Activated CD4-positive, alpha-beta T cell treated with anti-CD3 and anti-CD28 coated beads for 4 hours (primary cell): Measurements from ENCODE around the gene SLC7A5.
A peak's percentile ranks its signal among the peaks of the same experiment; 100 is the strongest.
"Not testable (repeated sequence)": the region's sequence is repeated elsewhere in the genome, so short reads cannot be mapped to it uniquely, and the experiment has no call there.

Experiments used
- DNase-seq, 2 donors: peaks; one replicate each; pipeline ENCODE4 v3.0.0-alpha.2; 2020

Gene SLC7A5

GRCh38 chr16:87819282-87819681 is 50.0 kb downstream of the SLC7A5 start:
- DNase-seq, result no peak

- no peak for DNase-seq
Observed at GRCh38 chr16:87818533-87819161, 50.7 kb downstream of the SLC7A5 start.

- DNase-seq, result no peak
Observed at GRCh38 chr16:87817910-87818309, 51.4 kb downstream of the SLC7A5 start.

- DNase-seq, result not testable (repeated sequence)
Observed at GRCh38 chr16:87817370-87817769, 51.9 kb downstream of the SLC7A5 start.

- no peak for DNase-seq
Observed at GRCh38 chr16:87816507-87817100, 52.7 kb downstream of the SLC7A5 start.

GRCh38 chr16:87815567-87815966 is 53.7 kb downstream of the SLC7A5 start:
- DNase-seq, result no peak

GRCh38 chr16:87812200-87812656 is 57.1 kb downstream of the SLC7A5 start:
- DNase-seq, result no peak

- DNase-seq, result not testable (repeated sequence)
Observed at GRCh38 chr16:87811454-87811853, 57.9 kb downstream of the SLC7A5 start.

GRCh38 chr16:87809150-87809902 is 60.0 kb downstream of the SLC7A5 start:
- no peak for DNase-seq

- DNase-seq, result no peak
Observed at GRCh38 chr16:87808108-87808507, 61.2 kb downstream of the SLC7A5 start.

GRCh38 chr16:87806641-87807546 is 62.4 kb downstream of the SLC7A5 start:
- DNase-seq, result peak; percentile 68 to 69

GRCh38 chr16:87806261-87806640 is 63.1 kb downstream of the SLC7A5 start:
- peak in 1 of 2 donors; percentile 27 for DNase-seq

- DNase-seq, result no peak
Observed at GRCh38 chr16:87803385-87803784, 65.9 kb downstream of the SLC7A5 start.

GRCh38 chr16:87802670-87803069 is 66.6 kb downstream of the SLC7A5 start:
- no peak for DNase-seq

GRCh38 chr16:87801679-87802259 is 67.5 kb downstream of the SLC7A5 start:
- DNase-seq, result no peak

- DNase-seq, result no peak
Observed at GRCh38 chr16:87800497-87800896, 68.8 kb downstream of the SLC7A5 start.

GRCh38 chr16:87795336-87795735 is 74.0 kb downstream of the SLC7A5 start:
- no peak for DNase-seq

GRCh38 chr16:87794485-87795078 is 74.7 kb downstream of the SLC7A5 start:
- no peak for DNase-seq

GRCh38 chr16:87792205-87792565 is 77.1 kb downstream of the SLC7A5 start:
- no peak for DNase-seq

GRCh38 chr16:87791295-87792204 is 77.8 kb downstream of the SLC7A5 start:
- DNase-seq, result no peak
